Measurements from ENCODE around the gene PRRC2A.

PRRC2A gene

DNA sequence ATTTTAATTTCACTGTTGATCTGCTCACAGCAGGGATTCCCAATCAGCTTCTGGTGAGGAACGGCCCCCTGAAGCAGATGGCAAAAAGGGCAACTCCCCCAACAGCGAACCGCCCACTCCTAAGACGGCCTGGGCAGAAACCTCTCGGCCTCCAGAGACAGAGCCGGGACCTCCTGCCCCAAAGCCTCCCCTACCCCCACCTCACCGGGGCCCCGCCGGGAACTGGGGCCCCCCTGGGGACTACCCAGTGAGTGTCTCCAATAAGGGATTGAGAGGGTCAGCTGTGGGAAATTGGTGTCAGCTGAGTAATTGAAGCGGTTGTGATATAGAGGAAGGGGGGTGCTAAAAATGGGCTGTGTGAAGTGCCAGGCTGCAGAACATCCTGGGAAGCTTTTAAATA is 6.4 kb downstream of the PRRC2A start:
- no peak for DNase-seq

DNA sequence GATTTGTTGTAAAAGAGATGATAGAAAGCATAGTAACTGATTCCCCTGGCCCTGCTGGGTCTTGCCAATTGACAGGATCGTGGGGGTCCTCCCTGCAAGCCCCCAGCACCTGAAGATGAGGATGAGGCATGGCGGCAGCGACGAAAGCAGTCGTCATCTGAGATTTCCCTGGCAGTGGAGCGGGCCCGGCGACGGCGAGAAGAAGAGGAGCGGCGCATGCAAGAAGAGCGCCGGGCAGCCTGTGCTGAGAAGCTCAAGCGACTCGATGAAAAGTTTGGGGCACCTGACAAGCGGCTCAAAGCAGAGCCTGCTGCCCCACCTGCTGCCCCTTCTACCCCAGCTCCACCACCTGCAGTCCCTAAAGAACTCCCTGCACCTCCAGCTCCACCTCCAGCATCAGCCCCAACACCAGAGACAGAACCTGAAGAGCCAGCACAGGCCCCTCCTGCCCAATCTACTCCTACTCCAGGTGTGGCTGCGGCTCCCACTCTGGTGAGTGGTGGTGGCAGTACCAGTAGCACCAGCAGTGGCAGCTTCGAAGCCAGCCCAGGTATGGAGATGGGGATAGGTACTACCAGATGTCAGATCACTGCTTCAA is 7.3 kb downstream of the PRRC2A start:
- no peak for DNase-seq

DNA sequence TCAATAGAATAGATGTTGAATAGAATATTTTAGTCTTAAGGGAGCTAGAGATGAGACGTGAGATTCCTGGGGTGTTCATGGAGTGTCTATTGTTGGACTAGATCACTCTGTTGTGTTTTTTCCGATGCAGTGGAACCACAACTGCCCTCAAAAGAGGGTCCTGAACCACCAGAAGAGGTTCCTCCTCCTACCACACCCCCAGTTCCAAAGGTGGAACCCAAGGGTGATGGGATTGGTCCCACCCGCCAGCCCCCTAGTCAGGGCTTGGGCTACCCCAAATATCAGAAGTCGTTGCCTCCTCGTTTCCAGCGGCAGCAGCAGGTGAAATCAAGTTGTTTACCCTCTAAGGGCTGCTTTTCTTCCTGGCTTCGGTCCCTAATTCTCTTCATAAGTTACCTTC is 8.5 kb downstream of the PRRC2A start:
- no peak for DNase-seq

DNA sequence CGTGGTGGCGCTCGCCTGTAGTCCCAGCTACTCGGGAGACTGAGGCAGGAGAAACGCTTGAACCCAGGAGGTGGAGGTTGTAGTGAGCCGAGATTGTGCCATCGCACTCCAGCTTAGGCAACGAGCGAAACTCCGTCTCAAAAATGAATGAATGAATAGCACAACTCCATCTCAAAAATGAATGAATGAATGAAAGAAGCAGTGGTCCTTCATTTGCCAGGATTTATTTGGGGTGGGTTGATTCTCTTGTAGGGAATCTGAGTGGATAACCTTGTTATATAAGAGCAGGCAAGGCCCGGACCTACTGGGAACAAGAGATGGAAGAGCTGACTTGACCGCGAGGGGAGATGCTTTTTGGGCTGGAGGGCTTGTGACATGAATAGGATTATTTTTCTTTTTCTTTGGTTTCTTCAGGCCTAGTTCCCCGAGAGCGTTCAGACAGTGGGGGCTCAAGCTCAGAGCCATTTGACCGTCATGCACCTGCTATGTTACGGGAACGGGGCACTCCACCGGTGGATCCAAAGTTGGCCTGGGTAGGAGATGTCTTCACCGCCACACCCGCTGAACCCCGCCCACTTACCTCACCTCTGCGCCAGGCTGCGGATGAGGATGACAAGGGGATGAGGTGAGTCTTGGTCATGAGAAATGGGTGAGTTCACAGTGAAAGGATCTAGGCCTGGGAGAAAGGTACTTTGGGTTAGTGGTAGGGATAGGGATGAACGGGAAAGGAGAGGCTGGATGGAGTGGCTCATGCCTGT is 9.8 kb downstream of the PRRC2A start:
- no peak for DNase-seq

DNA sequence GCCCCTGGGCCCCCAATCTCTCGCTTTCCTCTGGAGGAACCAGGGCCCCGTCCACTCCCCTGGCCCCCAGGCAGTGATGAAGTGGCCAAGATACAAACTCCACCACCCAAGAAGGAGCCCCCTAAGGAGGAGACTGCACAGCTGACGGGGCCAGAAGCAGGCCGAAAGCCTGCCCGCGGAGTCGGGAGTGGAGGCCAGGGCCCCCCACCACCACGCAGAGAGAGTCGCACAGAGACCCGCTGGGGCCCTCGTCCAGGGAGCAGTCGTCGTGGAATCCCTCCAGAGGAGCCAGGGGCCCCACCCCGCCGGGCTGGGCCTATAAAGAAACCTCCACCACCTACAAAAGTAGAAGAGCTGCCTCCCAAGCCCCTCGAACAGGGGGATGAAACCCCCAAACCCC is 10.7 kb downstream of the PRRC2A start:
- DNase-seq, result no peak

DNA sequence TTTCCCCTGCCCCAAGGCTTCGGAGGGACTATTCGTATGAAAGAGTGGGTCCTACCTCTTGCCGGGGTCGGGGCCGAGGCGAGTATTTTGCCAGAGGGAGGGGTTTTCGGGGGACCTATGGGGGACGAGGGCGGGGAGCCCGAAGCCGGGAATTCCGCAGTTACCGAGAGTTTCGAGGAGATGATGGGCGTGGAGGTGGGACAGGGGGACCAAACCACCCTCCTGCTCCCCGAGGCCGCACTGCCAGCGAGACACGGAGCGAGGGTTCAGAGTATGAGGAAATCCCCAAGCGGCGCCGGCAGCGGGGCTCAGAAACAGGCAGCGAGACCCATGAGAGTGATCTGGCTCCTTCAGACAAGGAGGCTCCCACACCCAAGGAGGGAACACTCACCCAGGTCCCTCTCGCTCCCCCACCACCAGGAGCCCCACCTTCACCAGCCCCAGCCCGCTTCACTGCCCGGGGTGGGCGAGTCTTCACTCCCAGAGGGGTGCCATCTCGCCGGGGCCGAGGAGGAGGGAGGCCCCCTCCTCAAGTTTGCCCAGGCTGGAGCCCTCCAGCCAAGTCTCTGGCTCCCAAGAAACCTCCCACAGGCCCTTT is 11.3 kb downstream of the PRRC2A start:
- DNase-seq, result no peak

DNA sequence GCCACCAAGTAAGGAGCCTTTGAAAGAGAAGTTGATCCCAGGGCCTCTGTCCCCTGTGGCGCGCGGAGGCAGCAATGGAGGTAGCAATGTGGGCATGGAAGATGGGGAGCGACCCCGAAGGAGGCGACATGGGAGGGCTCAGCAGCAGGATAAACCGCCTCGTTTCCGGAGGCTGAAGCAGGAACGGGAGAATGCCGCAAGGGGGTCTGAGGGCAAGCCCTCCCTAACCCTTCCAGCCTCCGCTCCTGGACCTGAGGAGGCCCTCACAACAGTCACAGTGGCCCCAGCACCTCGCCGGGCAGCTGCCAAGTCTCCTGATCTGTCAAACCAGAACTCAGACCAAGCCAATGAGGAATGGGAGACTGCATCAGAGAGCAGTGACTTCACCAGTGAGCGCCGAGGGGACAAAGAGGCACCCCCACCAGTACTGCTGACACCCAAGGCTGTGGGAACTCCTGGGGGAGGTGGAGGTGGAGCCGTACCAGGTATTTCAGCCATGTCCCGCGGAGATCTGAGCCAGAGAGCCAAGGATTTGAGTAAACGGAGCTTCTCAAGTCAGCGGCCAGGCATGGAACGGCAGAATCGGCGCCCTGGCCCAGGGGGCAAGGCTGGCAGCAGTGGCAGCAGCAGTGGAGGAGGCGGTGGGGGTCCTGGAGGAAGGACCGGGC is 11.9 kb downstream of the PRRC2A start:
- DNase-seq, result no peak

DNA sequence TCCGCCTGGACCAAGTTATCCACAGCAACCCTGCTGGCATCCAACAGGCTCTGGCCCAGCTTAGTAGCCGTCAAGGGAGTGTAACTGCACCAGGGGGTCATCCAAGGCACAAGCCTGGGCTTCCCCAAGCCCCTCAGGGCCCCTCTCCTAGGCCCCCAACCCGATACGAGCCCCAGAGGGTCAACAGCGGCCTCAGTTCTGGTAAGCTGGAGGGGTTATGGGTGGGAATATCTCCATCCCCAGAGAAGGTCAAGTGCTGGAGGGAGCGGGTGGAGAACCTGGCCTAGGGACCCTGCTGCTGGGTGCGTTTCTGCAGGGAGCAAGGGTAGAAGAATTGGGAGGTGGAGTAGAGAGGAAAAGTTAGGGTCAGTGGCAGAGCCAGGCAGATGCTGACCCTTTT is 12.9 kb downstream of the PRRC2A start:
- DNase-seq, result no peak

DNA sequence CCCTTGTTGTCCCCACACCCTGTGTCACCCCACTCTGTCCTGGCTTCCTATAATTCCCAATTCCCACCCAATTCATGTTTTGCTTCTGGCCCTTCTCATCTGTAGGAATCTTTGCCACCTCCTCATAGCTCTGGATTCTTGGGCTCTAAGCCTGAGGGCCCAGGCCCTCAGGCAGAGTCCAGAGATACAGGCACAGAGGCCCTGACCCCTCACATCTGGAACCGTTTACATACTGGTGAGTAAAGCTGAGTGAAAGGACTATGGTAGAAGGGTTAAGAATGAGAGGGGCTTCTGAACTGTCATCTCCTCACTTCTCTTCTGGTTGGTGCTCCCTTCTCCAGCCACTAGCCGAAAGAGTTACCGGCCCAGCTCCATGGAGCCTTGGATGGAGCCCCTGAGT is 13.6 kb downstream of the PRRC2A start:
- DNase-seq, result no peak

DNA sequence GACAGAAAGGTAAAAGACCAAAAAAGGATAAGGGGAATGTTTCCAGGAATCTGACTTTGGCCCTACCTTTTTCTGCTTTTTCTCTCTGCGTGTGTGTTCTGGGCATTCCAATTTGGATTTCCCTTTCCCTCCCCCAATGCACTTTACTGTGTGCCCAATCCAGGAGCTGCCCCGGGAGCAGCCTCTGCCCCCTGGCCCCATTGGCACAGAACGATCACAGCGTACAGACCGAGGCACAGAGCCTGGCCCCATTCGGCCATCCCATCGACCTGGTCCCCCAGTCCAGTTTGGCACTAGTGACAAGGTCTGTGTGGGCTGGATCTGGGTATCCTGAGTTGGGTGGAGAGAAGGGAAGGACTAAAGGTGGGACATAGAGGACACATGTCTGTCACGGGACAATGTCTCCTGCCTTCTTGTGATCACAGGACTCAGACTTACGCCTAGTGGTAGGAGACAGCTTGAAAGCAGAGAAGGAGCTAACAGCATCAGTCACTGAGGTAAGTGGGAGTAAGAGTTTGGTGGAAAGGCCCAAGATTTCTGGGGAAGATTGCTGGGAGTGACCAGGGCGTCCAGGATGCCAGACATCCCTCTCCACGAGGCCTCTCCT is 14.6 kb downstream of the PRRC2A start:
- DNase-seq, result no peak

DNA sequence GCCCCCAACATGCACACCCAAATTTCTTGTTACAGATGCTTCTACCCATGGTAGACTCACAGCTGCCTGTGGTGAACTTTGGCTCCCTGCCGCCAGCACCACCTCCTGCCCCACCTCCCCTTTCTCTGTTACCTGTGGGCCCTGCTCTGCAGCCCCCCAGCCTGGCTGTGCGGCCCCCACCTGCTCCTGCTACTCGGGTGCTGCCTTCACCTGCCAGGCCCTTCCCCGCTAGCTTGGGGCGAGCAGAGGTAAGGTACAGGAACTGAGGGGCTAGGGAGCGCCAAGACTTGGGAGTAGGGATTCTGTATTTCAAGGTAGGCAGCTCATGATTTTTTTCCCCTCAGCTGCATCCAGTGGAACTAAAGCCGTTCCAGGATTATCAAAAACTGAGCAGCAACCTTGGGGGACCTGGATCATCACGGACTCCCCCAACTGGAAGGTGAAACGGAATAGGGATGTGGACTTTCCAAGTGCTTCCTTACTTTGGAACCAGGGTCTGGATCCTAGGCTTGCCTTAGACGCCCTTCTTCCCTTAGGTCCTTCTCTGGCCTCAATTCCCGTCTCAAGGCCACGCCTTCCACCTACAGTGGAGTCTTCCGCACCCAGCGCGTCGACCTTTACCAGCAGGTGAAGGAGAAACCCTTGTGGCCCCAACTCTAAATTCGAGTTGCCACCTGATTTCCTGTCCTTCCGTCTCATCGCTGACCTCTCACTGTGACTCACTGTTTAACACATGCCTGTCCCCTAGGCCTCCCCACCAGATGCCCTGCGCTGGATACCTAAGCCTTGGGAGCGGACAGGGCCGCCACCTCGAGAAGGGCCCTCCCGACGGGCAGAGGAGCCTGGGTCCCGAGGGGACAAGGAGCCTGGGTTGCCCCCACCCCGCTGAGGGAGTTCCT is 16.4 kb downstream of the PRRC2A start:
- DNase-seq, result no peak

DNA sequence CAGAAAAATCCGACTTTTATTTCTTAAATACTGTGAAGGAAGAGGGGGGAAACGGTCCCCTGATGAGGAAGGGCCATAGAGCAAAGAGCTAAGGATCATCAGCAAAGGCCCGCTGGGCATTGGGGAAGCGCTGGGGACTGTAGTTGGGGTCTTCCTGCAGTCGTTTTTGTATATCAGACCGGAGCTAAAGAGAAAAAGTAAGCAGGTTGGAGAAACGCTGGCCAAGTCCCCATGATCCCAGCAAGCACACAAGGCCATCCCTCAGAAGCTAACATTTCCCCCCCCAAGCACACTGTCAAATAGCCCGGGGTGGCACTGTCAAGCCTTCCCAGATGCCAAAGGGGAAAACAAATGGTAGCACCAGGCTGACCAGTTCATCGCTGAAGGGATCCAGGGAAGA is 18.5 kb downstream of the PRRC2A start:
- no peak for DNase-seq

DNA sequence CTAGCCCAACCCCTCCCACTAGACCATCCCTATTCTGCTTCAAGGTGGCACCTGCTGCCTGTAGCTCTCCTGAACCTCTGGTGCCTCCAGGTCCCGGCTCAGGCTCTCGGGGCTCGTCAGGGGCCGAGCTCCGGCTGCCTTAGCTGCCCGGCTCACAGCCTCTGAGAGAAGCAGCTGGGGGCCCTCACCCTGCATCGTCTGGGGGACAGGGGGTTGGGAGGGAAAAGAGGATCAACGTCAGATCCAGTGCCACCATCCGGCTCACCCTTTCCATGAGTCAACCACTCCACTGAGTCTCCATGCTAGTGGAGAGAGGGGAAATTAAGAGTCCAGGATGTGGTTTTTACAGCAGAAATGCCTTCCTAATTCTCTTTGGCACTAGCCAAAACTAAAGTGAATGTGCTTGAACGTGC is 18.9 kb downstream of the PRRC2A start:
- no peak for DNase-seq

DNA sequence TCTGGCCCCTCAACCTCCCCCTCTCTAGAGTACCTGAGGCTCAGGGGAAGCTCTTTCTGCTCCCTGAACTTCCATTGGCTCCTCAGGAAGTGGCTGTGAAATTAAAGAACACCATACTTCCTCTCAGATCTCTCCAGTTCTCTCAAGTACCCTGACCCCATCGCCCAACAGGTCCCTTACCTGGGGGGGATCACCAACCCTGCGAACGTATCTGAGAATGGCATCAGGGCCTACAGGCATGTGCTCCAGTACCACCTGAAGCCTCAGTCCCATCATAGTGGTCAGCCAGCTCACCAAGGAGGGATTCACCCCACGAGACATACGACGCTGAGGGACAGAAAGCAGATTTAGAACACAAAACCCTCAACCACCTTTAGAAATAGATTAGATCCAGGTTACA is 20.1 kb downstream of the PRRC2A start:
- no peak for DNase-seq

DNA sequence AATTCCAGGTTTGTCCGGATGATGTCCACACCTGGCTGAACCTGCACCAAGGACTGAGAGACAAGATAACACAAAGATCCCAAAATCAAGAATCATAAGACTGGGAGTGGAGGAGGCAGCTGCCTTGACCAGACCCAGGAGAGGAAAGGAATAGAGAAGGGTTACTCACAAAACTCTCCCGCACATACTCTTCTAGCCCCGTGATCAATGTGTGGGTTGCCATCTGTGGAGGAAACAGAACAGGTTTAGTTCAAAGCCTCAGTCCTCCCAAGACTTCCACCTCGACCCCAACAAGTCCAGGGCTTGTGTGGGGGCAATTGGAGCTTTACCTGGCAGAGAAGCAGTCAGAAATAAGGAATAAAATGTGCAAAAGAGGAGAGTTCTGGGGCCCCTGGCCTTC is 20.9 kb downstream of the PRRC2A start:
- no peak for DNase-seq

DNA sequence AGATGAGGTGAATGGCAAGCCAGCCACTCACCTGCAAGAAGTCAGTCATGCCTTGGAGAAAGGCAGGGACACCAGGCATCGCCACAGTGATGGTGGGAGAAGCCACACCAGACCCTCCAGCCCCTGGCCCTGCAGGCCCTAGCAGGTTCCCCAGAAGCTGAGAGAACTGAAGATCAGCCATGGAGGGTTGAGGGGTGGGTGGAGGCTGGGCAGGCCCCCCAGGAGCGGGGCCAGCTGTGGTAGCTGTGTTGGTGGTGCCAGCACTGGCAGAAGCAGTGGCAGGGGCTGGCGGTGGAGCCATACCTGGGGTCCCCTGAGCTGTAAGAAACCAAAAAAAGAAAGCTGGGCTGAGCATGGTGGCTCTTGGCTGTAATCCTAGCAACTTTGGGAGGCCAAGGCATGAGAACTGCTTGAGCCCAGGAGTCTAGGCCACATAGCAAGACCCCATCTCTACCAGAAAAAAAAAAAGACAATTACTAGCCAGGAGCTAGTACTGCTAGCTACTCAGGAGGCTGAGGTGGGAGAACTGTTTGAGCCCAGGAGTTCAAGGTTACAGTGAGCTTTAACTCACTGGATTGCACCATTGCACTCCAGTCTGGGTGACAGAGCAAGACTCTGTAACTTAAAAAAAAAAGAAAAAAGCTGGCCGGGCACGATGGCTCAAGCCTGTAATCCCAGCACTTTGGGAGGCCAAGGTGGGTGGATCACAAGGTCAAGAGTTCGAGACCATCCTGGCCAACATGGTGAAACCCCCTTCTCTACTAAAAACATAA is 22.5 kb downstream of the PRRC2A start:
- DNase-seq, result no peak

DNA sequence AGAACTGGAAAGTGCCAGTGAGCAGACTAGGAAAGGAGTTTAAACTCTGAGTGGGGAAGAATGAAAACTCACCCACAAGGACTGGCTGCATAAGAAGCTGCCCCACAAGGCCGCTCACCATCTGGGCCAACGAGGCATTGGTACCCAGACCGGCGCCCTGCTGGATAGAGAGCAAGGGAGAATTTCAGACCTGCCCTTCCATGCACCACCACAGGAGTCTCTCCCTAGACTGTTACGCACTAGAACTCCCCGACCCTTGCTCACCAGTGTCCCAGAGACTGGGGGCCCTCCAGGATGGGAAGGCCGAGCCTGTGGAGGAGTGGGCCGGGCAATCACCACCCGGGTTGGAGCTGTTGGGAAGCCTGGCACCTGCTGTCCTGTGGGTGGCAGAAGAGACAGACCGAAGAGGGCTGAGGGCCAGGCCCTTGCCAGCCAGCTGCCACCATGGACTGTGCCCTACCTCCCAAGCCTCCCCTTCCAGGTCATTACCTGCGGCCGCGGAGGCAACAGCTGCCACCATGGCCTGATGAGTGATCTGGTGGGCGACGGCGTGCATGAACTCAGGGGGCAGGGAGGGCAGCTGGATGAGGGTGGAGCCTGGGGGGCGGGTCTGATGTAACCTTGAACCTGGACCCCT is 23.4 kb downstream of the PRRC2A start:
- no peak for DNase-seq

DNA sequence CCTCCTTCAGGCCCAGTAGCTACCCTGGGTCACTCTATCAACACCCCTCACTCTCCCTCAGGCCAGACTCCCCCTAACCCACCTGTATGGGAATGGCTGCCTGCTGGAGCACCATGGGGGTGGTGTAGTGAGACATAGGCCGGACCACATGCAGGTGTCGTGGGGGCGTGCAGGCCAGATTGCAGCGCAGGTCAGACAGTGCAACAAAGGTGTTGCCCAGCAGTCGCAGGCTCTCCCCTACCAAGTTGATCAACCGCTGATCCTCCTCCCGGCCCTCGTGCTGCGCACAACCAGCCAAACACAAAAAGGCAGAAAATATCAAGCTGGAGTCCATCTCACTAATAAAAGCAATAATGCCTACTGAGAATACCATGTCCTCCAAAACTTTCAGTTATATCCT is 24.8 kb downstream of the PRRC2A start:
- DNase-seq, result no peak

DNA sequence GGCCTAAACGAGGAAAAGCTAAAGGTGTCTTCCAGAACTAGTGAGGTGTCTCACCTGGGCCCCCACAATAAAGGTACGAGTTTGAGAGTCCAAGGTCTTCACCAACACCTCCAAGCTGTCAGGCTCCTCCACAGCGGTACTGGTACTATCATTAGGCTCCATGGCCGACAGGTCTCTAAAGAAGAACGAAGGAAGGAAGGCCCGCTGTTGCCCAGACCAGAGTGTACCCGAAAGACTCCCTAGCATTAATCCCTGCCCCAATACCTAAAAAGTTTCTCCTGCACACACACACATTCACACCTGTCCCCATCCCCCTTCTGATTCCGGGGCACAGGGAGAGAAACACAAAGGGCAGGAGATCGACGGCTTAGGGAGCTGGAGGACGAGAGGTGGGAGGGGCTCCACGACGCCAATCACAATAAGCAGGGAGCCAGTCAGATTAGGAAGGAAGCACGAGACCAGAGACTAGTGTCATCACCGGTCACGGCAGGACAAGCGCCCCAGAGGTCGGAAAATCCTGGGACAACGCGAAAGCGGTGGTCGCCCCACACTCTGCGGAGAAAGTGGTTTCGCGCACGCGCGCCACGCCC is 31.2 kb downstream of the PRRC2A start:
- DNase-seq, result peak; percentile 63

DNA sequence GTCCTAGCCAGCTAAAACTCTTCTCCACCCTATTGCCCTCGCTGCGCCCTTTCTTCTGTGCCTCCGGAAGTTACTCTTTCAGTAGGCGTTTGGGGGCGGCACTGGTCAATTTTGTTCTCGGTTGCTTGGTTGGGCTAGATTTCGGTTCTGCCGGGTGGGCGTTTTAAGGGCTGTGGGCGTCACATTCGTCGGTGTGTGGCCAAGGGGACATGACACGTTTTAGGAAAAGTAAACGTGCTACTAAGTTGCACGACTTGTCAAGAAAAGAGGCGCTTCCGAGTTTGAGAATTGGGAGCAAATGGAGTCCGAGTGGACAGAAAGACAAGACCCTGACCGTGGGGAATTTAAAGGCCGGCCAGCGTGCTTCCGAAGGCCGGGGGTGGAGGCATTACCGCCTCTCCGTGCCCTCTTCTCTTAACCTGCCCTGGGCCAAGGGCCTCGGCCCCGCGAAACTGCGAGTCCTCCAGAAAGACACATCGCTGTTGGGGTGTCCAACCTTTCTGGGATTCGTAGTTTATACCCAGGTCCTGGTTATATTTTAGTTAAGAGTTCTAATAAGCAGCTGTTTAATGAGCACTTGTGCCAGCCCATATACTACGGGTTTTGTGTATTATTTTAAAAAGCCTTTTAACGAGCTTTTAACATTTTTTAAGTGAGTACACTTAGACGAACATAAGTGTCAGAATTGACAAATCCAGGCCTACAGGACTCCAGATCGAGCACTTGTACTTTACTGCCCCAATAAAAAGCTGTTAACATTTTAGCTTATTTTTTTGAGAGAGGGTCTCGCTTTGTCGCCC is 32.6 kb downstream of the PRRC2A start:
- no peak for DNase-seq

All from KG1 (cell line).